Brain microvascular endothelial cell (primary cell): ENCODE results near the gene GPR139.

Source experiments
- DNase-seq: peaks from one replicate; pipeline ENCODE4 v3.0.0-alpha.2; 2020
- H3K27ac ChIP-seq: fragments of 250-450 bp; sonication (Bioruptor Pico); 2 replicates; pipeline ENCODE4 v1.5.1; 2020; ENCODE audit warnings: mild to moderate bottlenecking, moderate library complexity
- H3K27me3 ChIP-seq: fragments of 250-450 bp; sonication (Bioruptor Pico); replicated peaks from 2 replicates; pipeline ENCODE4 v1.5.1; 2020; ENCODE audit warnings: mild to moderate bottlenecking
- H3K36me3 ChIP-seq: fragments of 250-450 bp; sonication (Bioruptor Pico); replicated peaks from 2 replicates; pipeline ENCODE4 v1.5.1; 2020; ENCODE audit warnings: mild to moderate bottlenecking
- H3K4me3 ChIP-seq: 2 replicates; pipeline ENCODE4 v1.5.1; 2011; ENCODE audit warnings: low read depth, mild to moderate bottlenecking, control low read depth, low read length, moderate library complexity
- CTCF ChIP-seq: IDR thresholded peaks from 2 replicates; pipeline ENCODE4 v1.5.1; 2011; ENCODE audit warnings: low read depth, mild to moderate bottlenecking, moderate library complexity, low read length, control low read depth, inconsistent platforms; ENCODE audit errors: missing control alignments
- in situ Hi-C: cut with HindIII; loops from 2 replicates; pipeline ENCODE4 v1.10.0; 2017; ENCODE audit warnings: low sequenced_read_pairs, low pct_ligation_motif_present

The GPR139 gene

GRCh38 chr16:20104563-20105183, 31.0 kb upstream of the GPR139 start:
- Histone ChIP-seq H3K27me3 (no peaks in the 10 kb centered on the region), H3K36me3 (no peaks in the 10 kb centered on the region), H3K4me3 (no peak overlapping the region), H3K27ac (no peak overlapping the region)
- DNase-seq = no peak
- TF ChIP-seq CTCF = no peak
- in situ Hi-C loops = no loop called here

GRCh38 chr16:20102521-20102920, 28.8 kb upstream of the GPR139 start:
- no peak overlapping the region for H3K4me3 ChIP-seq
- no peaks in the 10 kb centered on the region for H3K27me3 ChIP-seq
- in situ Hi-C loops = no loop called here
- H3K36me3 ChIP-seq = no peaks in the 10 kb centered on the region
- no peak for TF ChIP-seq CTCF
- no peak for DNase-seq
- no peak overlapping the region for H3K27ac ChIP-seq

- TF ChIP-seq CTCF = no peak
- in situ Hi-C loops = no loop called here
- Histone ChIP-seq H3K36me3 (no peaks in the 10 kb centered on the region), H3K4me3 (no peak overlapping the region), H3K27me3 (no peaks in the 10 kb centered on the region), H3K27ac (no peak overlapping the region)
- DNase-seq = no peak
Observed at GRCh38 chr16:20102021-20102420, 28.3 kb upstream of the GPR139 start.

- no peak for TF ChIP-seq CTCF
- Histone ChIP-seq H3K4me3 (no peak overlapping the region), H3K27ac (no peak overlapping the region), H3K36me3 (no peaks in the 10 kb centered on the region), H3K27me3 (no peaks in the 10 kb centered on the region)
- DNase-seq = no peak
- in situ Hi-C loops = no loop called here
Observed at GRCh38 chr16:20099375-20099774, 25.7 kb upstream of the GPR139 start.

- TF ChIP-seq CTCF = no peak
- in situ Hi-C loops = no loop called here
- no peak for DNase-seq
- Histone ChIP-seq H3K4me3 (no peak overlapping the region), H3K27ac (no peak overlapping the region), H3K36me3 (no peaks in the 10 kb centered on the region), H3K27me3 (no peaks in the 10 kb centered on the region)
Observed at GRCh38 chr16:20094157-20094556, 20.5 kb upstream of the GPR139 start.

DNA sequence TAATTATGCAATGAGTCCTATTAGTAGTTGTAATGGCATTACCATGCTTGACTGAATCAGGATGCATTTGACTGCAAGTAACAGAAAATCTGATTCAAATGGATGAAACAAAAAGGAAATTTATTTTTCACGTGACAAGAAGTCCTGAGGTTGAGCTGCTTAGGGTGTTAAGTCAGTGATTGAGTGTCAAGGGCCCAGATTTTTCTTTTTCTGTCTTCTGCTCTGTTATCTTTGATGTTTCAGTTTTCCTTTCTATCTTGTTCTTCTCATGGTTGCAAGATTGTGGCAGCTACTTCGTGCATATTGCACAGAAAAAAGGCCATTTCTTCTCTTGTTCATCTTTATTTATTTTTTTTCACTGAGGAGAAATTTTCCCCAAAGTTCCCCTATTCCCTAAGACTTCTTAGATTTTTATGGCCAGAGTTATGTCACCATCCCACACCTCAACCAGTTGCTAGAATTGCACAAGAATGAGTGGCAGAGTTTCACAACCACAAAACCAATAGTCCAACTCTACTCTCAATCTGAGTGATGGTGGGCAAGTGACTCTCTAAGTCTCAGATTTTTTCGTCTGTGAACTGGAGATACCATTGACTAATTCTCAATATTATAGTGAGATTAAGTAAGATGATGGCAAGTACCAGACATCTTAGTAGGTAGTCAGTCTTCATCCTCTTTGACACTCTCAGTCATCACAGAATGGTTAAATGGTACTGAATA, 15.7 kb upstream of the GPR139 start:
- DNase-seq = no peak
- H3K36me3 ChIP-seq = no peaks in the 10 kb centered on the region
- no peaks in the 10 kb centered on the region for H3K27me3 ChIP-seq
- no peak for TF ChIP-seq CTCF
- no peak overlapping the region for H3K4me3 ChIP-seq
- in situ Hi-C loops = no loop called here
- no peak overlapping the region for H3K27ac ChIP-seq
